ENCODE measurements around the gene FOXP4. TPM values are rescaled to one million over a fixed set of nuclear protein-coding genes. Genes with fewer than 3 reads are reported as not detected.

Gene FOXP4
- total and polyA plus RNA-seq, 2 of the 13 experiments (the other 11 are each of a cell fraction or from before 2014, with no cell fraction given): 11.0 to 12.4 TPM

DNA sequence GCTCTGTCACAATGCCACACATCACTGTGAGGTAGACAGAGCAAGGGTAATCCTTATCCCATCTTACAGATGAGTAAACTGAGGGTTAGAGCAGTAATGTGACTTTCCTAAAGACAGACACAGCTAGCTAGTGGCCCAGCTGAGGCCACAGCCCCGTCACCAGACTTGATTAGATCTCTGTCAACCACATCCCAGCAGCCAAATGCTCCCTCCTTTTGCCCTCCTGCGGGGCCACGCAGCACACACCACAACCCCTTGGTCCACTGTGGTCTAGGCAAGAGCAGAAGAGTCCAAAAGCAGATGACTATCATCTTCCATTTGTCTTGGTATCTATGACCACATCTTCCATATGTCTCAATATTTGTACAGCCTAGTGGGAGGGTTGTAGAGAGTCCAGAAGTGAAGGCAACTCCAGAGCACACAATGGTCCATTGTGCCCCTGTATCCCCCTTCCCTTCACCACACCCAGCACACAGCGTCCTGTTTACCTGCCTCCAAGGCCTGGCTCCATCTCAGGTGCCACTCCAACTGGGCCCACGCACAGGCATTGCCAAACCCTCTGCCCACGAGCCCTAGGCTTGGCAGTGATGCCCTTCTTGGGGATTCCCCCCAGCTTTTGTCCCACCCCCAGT lies 47.1 kb upstream of the FOXP4 start (continued):
- TF ChIP-seq MAZ (IDR thresholded peaks at IDR 0.05; ENCODE audit: borderline replicate concordance, low read depth, low read length) (0 out of 2 replicates have a peak, but pooled peaks have one; percentile 20), MAZ (CRISPR knock-in tag; IDR thresholded peaks at IDR 0.05; ENCODE audit: low read depth) (no peak), ZNF143 (CRISPR knock-in tag; IDR thresholded peaks at IDR 0.05) (no peak), GTF2F1 (IDR thresholded peaks at IDR 0.05; ENCODE audit: low read length) (no peak), ZBTB39 (CRISPR knock-in tag; IDR thresholded peaks at IDR 0.05) (no peak), TOE1 (CRISPR knock-in tag; IDR thresholded peaks at IDR 0.05) (no peak), ZNF331 (CRISPR knock-in tag; IDR thresholded peaks at IDR 0.05) (peak; percentile 63; the same call in 1 of the 2 replicates), EP300 (IDR thresholded peaks at IDR 0.05; ENCODE audit: low read depth in 2 of 2, low read length in 2 of 2) (peak in 1 of 2 experiments; percentile 86; a peak in 2 of 4 replicates), EP300 (CRISPR knock-in tag; IDR thresholded peaks at IDR 0.05; ENCODE audit: borderline replicate concordance) (no peak; the same call in 1 of the 2 replicates), SP140L (CRISPR knock-in tag; IDR thresholded peaks at IDR 0.05; ENCODE audit: borderline replicate concordance) (no peak), AGO2 (optimal IDR thresholded peaks at IDR 0.05; ENCODE audit: low read depth, low read length) (no peak), ZSCAN30 (CRISPR knock-in tag; IDR thresholded peaks at IDR 0.05) (no peak), MIER3 (CRISPR knock-in tag; IDR thresholded peaks at IDR 0.05; ENCODE audit: borderline replicate concordance) (0 out of 2 replicates have a peak, but pooled peaks have one; percentile 21), KLF6 (CRISPR knock-in tag; IDR thresholded peaks at IDR 0.05) (no peak; the same call in 1 of the 2 replicates), EZH2 (conservative IDR thresholded peaks at IDR 0.05; ENCODE audit: low read depth, low read length) (no peak), ZNF136 (CRISPR knock-in tag; IDR thresholded peaks at IDR 0.05; ENCODE audit: low read depth) (no peak), AHR (CRISPR knock-in tag; IDR thresholded peaks at IDR 0.05) (no peak), HINFP (CRISPR knock-in tag; IDR thresholded peaks at IDR 0.05; ENCODE audit: low read depth) (no peak), SAP130 (CRISPR knock-in tag; IDR thresholded peaks at IDR 0.05; ENCODE audit: low read depth) (peak; percentile 45; the same call in 1 of the 2 replicates)
- TF ChIP-seq, protein P1, sequence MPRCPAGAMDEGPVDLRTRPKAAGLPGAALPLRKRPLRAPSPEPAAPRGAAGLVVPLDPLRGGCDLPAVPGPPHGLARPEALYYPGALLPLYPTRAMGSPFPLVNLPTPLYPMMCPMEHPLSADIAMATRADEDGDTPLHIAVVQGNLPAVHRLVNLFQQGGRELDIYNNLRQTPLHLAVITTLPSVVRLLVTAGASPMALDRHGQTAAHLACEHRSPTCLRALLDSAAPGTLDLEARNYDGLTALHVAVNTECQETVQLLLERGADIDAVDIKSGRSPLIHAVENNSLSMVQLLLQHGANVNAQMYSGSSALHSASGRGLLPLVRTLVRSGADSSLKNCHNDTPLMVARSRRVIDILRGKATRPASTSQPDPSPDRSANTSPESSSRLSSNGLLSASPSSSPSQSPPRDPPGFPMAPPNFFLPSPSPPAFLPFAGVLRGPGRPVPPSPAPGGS (CRISPR knock-in tag; IDR thresholded peaks at IDR 0.05): no peak
- TF ChIP-seq, protein P2, sequence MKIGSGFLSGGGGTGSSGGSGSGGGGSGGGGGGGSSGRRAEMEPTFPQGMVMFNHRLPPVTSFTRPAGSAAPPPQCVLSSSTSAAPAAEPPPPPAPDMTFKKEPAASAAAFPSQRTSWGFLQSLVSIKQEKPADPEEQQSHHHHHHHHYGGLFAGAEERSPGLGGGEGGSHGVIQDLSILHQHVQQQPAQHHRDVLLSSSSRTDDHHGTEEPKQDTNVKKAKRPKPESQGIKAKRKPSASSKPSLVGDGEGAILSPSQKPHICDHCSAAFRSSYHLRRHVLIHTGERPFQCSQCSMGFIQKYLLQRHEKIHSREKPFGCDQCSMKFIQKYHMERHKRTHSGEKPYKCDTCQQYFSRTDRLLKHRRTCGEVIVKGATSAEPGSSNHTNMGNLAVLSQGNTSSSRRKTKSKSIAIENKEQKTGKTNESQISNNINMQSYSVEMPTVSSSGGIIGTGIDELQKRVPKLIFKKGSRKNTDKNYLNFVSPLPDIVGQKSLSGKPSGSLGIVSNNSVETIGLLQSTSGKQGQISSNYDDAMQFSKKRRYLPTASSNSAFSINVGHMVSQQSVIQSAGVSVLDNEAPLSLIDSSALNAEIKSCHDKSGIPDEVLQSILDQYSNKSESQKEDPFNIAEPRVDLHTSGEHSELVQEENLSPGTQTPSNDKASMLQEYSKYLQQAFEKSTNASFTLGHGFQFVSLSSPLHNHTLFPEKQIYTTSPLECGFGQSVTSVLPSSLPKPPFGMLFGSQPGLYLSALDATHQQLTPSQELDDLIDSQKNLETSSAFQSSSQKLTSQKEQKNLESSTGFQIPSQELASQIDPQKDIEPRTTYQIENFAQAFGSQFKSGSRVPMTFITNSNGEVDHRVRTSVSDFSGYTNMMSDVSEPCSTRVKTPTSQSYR (CRISPR knock-in tag; IDR thresholded peaks at IDR 0.05; ENCODE audit: borderline replicate concordance): peak; percentile 44; the same call in 1 of the 2 replicates

All from HepG2 (cell line).